Stomach (tissue), 9 donors: ENCODE data around the gene PLET1. TPM values are rescaled to one million over a fixed set of nuclear protein-coding genes. Genes with fewer than 3 reads are reported as not detected.

Experiments used
- DNase-seq, 2 donors: peaks; one replicate each; pipeline versions ENCODE4 v3.0.0 to v3.0.0-alpha.2; 2013 to 2019
- H3K27ac ChIP-seq, 5 donors: fragments of 200-600 bp in 4 of 5; sonication (generic) in 4 of 5; one replicate each; pipeline ENCODE4 v1.5.1; 2013 to 2019; ENCODE audit warnings: mild to moderate bottlenecking in 1 of 5, moderate library complexity in 1 of 5
- H3K27me3 ChIP-seq, 3 donors: fragments of 200-600 bp; sonication (generic); one replicate each; pipeline ENCODE4 v1.5.1; 2017 to 2019; ENCODE audit warnings: mixed run types in 1 of 3
- H3K36me3 ChIP-seq, 4 donors: fragments of 200-600 bp; sonication (generic); 1 replicate in 3 of 4; 2 replicates in 1 of 4; pipeline ENCODE4 v1.5.1; 2016 to 2019
- H3K4me1 ChIP-seq, 4 donors: fragments of 200-600 bp; sonication (generic); one replicate each; pipeline ENCODE4 v1.5.1; 2016 to 2019
- H3K4me3 ChIP-seq, 4 donors: fragments of 200-600 bp; sonication (generic) in 3 of 4; one replicate each; pipeline ENCODE4 v1.5.1; 2016 to 2019; ENCODE audit warnings: mild to moderate bottlenecking in 1 of 4
- H3K9me3 ChIP-seq, 4 donors: fragments of 200-600 bp; sonication (generic); one replicate each; pipeline ENCODE4 v1.5.1; 2016 to 2019
- CTCF ChIP-seq, 7 experiments: fragments of 450-650 bp in 4 of 7; fragments of 200-600 bp in 3 of 7; sonication (generic) in 3 of 7; IDR thresholded peaks; one replicate each; pipeline ENCODE4 v1.5.1; 2016 to 2019; ENCODE audit warnings: antibody characterized with exemption in 7 of 7, control low read depth in 2 of 7, mild to moderate bottlenecking in 1 of 7
- EP300 ChIP-seq: sonication (generic); formaldehyde crosslinking; IDR thresholded peaks from one replicate; pipeline ENCODE4 v1.6.1; 2017; ENCODE audit warnings: antibody characterized with exemption
- POLR2A ChIP-seq, 4 donors: fragments of 450-650 bp; IDR thresholded peaks; one replicate each; pipeline ENCODE4 v1.6.1; 2016; ENCODE audit warnings: antibody characterized with exemption in 4 of 4, control low read depth in 2 of 4, mild to moderate bottlenecking in 1 of 4, moderate library complexity in 1 of 4
- POLR2AphosphoS5 ChIP-seq, 3 donors: sonication (generic); formaldehyde crosslinking; IDR thresholded peaks; one replicate each; pipeline ENCODE4 v1.6.1; 2016; ENCODE audit warnings: antibody characterized with exemption in 3 of 3
- WGBS, 5 donors: extraction: QIAGEN DNeasy Blood & Tissue Kit in 3 of 5; methylation state at CpG; one replicate each; pipeline versions ENCODE4 v1.1.5 to v1.1.7; 2013 to 2018; 5-methylcytosine and 5-hydroxymethylcytosine counted together
- intact Hi-C: fragments of 100-400 bp; cut with DNase I; formaldehyde crosslinking; loops from one replicate; pipeline ENCODE4 v1.15.1; 2023; ENCODE audit warnings: low total_unique reads
- polyA plus RNA-seq, 3 donors: library from polyadenylated mRNA; stranded (reverse); fragments of 200-250 nt; gene quantifications; one replicate each; pipeline ENCODE4 v1.2.3, GENCODE V29; 2013
- total RNA-seq, 5 donors: library from RNA; depleted of rRNA; stranded (reverse); fragments of >200 nt; gene quantifications; one replicate each; pipeline versions ENCODE4 v1.1.0 to v1.2.3, GENCODE V29; 2014 to 2016
- donor health status: healthy with polysubstance abuse.
- donor health status: Bipolar disorder and iron deficiency.
- donor health status: healthy.

The PLET1 gene
- total and polyA plus RNA-seq, 8 donors = not detected

- H3K36me3 ChIP-seq = peaks cover 0 to 7% (median 0%) of the 10 kb centered on the region in 4 donors
- H3K27me3 ChIP-seq = no peaks in the 10 kb centered on the region
- H3K4me3 ChIP-seq = no peak overlapping the region
- peak overlapping the region in 4 of 5 donors; percentile 15 to 86 (median 68) for H3K27ac ChIP-seq
- H3K4me1 ChIP-seq = peaks cover 23 to 65% (median 40%) of the 10 kb centered on the region in 4 donors
- H3K9me3 ChIP-seq = no peaks in the 10 kb centered on the region
- intact Hi-C loops = no loop called here
- DNase-seq = no peak
- WGBS, 5 donors = 55 to 76% (median 57%) methylated on average over 3 of the region's 3 CpGs
- TF ChIP-seq POLR2AphosphoS5 (IDR thresholded peaks at IDR 0.05) (peak in 1 of 3 donors; percentile 15), EP300 (no peak)
These were observed 34.2 kb upstream of the PLET1 start for GRCh38 chr11:112294688-112295340.

- Histone ChIP-seq H3K4me1 (peaks cover 26 to 66% (median 43%) of the 10 kb centered on the region in 4 donors), H3K27ac (peak overlapping the region; percentile 61 to 86 (median 70)), H3K36me3 (peaks cover 0 to 7% (median 0%) of the 10 kb centered on the region in 4 donors), H3K27me3 (no peaks in the 10 kb centered on the region), H3K4me3 (no peak overlapping the region), H3K9me3 (no peaks in the 10 kb centered on the region)
- DNase-seq = peak; percentile 26 to 55
- peak in 2 of 3 donors; percentile 10 to 15 for TF ChIP-seq POLR2AphosphoS5 (IDR thresholded peaks at IDR 0.05)
- no peak for TF ChIP-seq EP300
- no peak for TF ChIP-seq POLR2A (IDR thresholded peaks at IDR 0.05)
- intact Hi-C loops = no loop called here
- WGBS, 5 donors = 24 to 54% (median 30%) methylated on average over 2 of the region's 2 CpGs
These were observed 33.0 kb upstream of the PLET1 start for GRCh38 chr11:112293614-112294013.

GRCh38 chr11:112292785-112293407 is 32.2 kb upstream of the PLET1 start:
- H3K36me3 ChIP-seq = peaks cover 0 to 2% (median 0%) of the 10 kb centered on the region in 4 donors
- no peak for TF ChIP-seq POLR2A (IDR thresholded peaks at IDR 0.05)
- TF ChIP-seq EP300 = no peak
- peak; percentile 34 to 57 (median 41) for TF ChIP-seq POLR2AphosphoS5 (IDR thresholded peaks at IDR 0.05)
- H3K27ac ChIP-seq = peak overlapping the region in 4 of 5 donors; percentile 61 to 86 (median 72)
- DNase-seq = peak; percentile 39 to 44
- H3K9me3 ChIP-seq = no peaks in the 10 kb centered on the region
- intact Hi-C loops = no loop called here
- peaks cover 26 to 59% (median 40%) of the 10 kb centered on the region in 4 donors for H3K4me1 ChIP-seq
- no peaks in the 10 kb centered on the region for H3K27me3 ChIP-seq
- no peak overlapping the region for H3K4me3 ChIP-seq

- Histone ChIP-seq H3K27ac (peak overlapping the region in 4 of 5 donors; percentile 61 to 86 (median 78)), H3K36me3 (no peaks in the 10 kb centered on the region), H3K4me1 (peaks cover 26 to 53% (median 36%) of the 10 kb centered on the region in 4 donors), H3K4me3 (no peak overlapping the region), H3K9me3 (no peaks in the 10 kb centered on the region), H3K27me3 (no peaks in the 10 kb centered on the region)
- no peak for DNase-seq
- intact Hi-C loops = no loop called here
- no peak for TF ChIP-seq POLR2A (IDR thresholded peaks at IDR 0.05)
- no peak for TF ChIP-seq POLR2AphosphoS5 (IDR thresholded peaks at IDR 0.05)
- no peak for TF ChIP-seq CTCF (IDR thresholded peaks at IDR 0.05)
- TF ChIP-seq EP300 = no peak
These were observed 31.5 kb upstream of the PLET1 start for GRCh38 chr11:112292188-112292587.

GRCh38 chr11:112291191-112291590 is 30.5 kb upstream of the PLET1 start:
- H3K27ac ChIP-seq = peak overlapping the region; percentile 61 to 86 (median 75)
- H3K36me3 ChIP-seq = no peaks in the 10 kb centered on the region
- 79 to 94% (median 90%) methylated on average over 6 of the region's 6 CpGs for WGBS, 5 donors
- H3K27me3 ChIP-seq = no peaks in the 10 kb centered on the region
- H3K4me1 ChIP-seq = peaks cover 26 to 56% (median 35%) of the 10 kb centered on the region in 4 donors
- H3K4me3 ChIP-seq = peak overlapping the region in 3 of 4 donors; percentile 60 to 63 (median 61)
- intact Hi-C loops = no loop called here
- TF ChIP-seq POLR2AphosphoS5 (IDR thresholded peaks at IDR 0.05) = no peak
- TF ChIP-seq POLR2A (IDR thresholded peaks at IDR 0.05) = no peak
- TF ChIP-seq EP300 = no peak
- TF ChIP-seq CTCF (IDR thresholded peaks at IDR 0.05) = no peak
- DNase-seq = no peak
- no peaks in the 10 kb centered on the region for H3K9me3 ChIP-seq
